ENCODE data around the gene GFM1.

GRCh38 chr3:158731938-158732855, 87.9 kb downstream of the GFM1 start, which contains the start of gene RARRES1:
- TF ChIP-seq CTCF (IDR thresholded peaks at IDR 0.05 in 4 of 5, conservative IDR thresholded peaks at IDR 0.05 in 1 of 5), result no peak
- no peak for TF ChIP-seq POLR2A (IDR thresholded peaks at IDR 0.05)

Data from gastrocnemius medialis (tissue), 4 donors.